ENCODE data around the gene SLC6A18.

SLC6A18 gene

DNA sequence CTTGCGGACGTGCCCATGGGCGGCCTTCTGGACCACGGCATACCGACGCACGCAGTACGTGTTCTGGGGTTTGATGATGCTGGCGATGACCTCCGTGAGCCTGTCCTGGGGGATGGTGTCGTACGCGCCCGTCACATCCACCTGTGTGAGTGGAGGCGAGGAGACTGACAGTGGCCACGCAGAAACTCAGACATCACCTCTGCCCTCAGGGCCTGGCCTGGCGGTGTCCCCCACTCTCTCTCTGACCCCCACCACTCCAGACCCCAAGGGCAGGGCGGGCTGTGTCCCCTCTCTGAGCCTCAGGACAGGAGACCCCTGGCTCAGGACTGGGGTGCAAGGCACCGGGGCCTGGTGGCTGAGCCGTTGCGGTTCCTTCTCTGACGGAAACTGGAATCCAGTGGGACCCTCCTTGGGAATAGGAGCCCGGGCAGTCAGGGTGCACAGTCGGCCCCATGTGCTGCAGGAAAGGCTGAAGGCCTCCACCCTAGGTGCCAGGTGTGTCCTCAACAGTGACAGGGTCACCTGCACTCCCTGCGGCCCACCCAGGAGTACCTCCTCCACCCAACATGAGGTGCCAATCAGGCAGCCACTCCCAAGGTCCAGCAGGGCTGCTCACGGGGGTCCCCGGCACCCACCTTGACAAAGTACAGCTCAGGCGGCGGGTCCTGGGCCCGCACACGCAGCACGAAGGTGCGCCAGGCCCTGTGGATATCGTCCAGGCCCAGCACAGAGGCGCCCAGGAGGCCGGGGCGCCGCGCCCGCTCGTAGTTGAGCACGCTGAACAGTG lies 53.7 kb downstream of the SLC6A18 start:
- TF ChIP-seq SIN3A (IDR thresholded peaks at IDR 0.05; ENCODE audit: borderline replicate concordance, insufficient read depth, low read length) (no peak), TAF1 (IDR thresholded peaks at IDR 0.05; ENCODE audit: borderline replicate concordance, insufficient read depth, low read length) (no peak), REST (IDR thresholded peaks at IDR 0.05; ENCODE audit: insufficient read depth in 1 of 2, low read depth in 2 of 2, low read length in 2 of 2) (no peak), FOXP2 (optimal IDR thresholded peaks at IDR 0.05; ENCODE audit: borderline replicate concordance, extremely low read depth, extremely low read length, insufficient read depth) (no peak)

- TF ChIP-seq TAF1 (IDR thresholded peaks at IDR 0.05; ENCODE audit: borderline replicate concordance, insufficient read depth, low read length) (no peak), POLR2AphosphoS5 (IDR thresholded peaks at IDR 0.05; ENCODE audit: low read depth, low read length) (no peak), SIN3A (IDR thresholded peaks at IDR 0.05; ENCODE audit: borderline replicate concordance, insufficient read depth, low read length) (no peak), FOXP2 (optimal IDR thresholded peaks at IDR 0.05; ENCODE audit: borderline replicate concordance, extremely low read depth, extremely low read length, insufficient read depth) (no peak), REST (IDR thresholded peaks at IDR 0.05; ENCODE audit: insufficient read depth in 1 of 2, low read depth in 2 of 2, low read length in 2 of 2) (no peak)
Observed at GRCh38 chr5:1279443-1280151, 54.4 kb downstream of the SLC6A18 start.

GRCh38 chr5:1280177-1281037 lies 55.2 kb downstream of the SLC6A18 start:
- TF ChIP-seq TAF1 (IDR thresholded peaks at IDR 0.05; ENCODE audit: borderline replicate concordance, insufficient read depth, low read length): no peak
- TF ChIP-seq FOXP2 (optimal IDR thresholded peaks at IDR 0.05; ENCODE audit: borderline replicate concordance, extremely low read depth, extremely low read length, insufficient read depth): no peak
- no peak for TF ChIP-seq REST (IDR thresholded peaks at IDR 0.05; ENCODE audit: insufficient read depth in 1 of 2, low read depth in 2 of 2, low read length in 2 of 2)
- no peak for TF ChIP-seq POLR2AphosphoS5 (IDR thresholded peaks at IDR 0.05; ENCODE audit: low read depth, low read length)
- TF ChIP-seq SIN3A (IDR thresholded peaks at IDR 0.05; ENCODE audit: borderline replicate concordance, insufficient read depth, low read length): no peak

DNA sequence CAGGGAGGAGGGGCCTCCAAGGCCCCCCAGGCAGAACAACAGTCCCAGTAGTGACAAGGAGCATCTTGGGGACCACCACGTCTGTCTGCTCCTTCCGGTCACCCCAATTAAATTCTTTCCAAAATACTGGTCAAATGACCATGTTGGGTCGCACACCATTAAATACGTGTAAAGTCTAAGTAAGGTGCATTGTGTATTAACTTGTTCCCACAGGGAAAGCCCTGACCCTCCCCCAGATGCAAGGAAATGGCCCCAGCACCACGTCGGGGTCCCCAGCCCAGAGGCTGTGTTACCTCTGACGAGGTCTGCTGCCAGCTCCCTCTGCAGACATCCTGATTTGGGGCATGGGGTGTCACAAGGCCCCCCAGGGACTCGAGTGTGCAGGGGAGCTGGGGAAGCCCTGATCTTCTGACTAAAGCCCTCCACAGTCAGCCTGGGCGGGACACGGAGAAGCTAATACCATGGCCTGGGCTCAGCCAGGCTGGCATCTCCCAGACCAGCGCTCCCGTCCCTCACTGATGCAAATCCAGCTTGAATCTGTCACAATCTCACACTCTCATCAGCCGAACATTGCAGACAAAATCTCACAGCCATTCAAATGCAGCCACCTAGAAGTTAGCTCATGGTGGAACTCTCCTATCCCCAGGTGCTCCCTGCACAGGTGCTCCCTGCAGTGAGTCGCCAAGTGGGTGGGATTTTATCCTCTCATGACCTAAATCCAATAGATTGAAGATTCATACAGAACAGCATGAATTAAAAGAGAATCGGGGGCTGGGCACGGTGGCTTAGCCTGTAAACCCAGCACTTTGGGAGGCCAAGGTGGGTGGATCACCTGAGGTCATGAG lies 56.1 kb downstream of the SLC6A18 start:
- TF ChIP-seq TAF1 (IDR thresholded peaks at IDR 0.05; ENCODE audit: borderline replicate concordance, insufficient read depth, low read length) (no peak), REST (IDR thresholded peaks at IDR 0.05; ENCODE audit: insufficient read depth in 1 of 2, low read depth in 2 of 2, low read length in 2 of 2) (no peak), POLR2AphosphoS5 (IDR thresholded peaks at IDR 0.05; ENCODE audit: low read depth, low read length) (no peak)

Measured in PFSK-1 (cell line).